ENCODE results near the gene SHISA4. TPM values are rescaled to one million over a fixed set of nuclear protein-coding genes. Genes with fewer than 3 reads are reported as not detected.

SHISA4 gene
- total RNA-seq, 1 donor from 2014 or later = 4.4 TPM

DNA sequence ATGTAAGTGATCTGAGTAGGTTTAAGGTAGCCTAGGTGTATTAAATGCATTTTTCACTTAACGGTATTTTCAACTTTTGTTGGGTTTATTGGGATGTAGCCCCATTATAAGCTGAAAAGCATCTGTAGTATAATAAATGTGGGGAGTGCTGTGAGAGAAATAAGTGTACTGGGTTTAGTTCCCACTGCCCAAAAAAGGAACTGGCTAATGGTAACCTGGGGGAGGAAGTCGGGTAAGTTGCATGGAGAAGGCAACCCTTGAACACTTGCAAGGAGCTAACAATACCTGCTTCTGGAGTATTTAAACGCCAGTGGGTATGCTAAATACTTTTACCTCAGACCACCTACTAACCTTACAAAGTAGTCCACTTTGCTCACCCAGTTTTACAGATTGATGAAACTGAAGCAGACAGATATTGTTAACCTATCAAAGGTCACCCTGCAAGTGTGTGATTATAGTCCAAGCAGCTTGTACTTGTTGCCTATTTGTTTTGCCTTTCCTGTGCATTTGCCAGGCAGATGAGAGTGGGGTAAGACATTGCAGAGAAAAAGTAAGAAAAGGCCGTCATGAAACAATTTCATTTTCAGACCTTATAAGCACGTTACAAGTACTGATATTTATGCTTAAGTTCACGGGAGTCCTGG lies 7.6 kb upstream of the SHISA4 start:
- ATAC-seq = peak; percentile 54

DNA sequence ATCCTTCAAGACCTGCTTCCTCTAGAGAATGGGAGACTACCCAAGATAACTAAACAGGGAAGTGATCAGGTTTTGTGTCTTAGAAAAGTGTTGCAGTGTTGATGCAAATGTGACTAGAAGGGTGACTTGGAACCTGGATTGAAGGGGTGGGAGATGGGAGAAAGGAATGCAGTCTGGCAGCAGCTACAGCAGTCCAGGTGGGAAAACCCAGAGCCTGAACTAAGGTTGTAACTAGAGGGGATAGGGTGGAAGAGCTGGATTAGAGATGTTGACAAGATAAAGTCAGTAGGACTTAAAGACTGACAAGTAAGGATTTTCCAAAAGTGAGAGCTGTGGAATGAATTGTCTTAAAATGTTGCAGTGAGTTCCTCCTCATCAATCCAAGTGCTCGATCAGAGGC lies 7.1 kb upstream of the SHISA4 start:
- DNase-seq (ENCODE audit: low spot score) (no peak), ATAC-seq (no peak)

More for the DNA sequence above, 7.6 kb upstream of the SHISA4 start:
- peak; percentile 11 for DNase-seq (ENCODE audit: low spot score)

DNA sequence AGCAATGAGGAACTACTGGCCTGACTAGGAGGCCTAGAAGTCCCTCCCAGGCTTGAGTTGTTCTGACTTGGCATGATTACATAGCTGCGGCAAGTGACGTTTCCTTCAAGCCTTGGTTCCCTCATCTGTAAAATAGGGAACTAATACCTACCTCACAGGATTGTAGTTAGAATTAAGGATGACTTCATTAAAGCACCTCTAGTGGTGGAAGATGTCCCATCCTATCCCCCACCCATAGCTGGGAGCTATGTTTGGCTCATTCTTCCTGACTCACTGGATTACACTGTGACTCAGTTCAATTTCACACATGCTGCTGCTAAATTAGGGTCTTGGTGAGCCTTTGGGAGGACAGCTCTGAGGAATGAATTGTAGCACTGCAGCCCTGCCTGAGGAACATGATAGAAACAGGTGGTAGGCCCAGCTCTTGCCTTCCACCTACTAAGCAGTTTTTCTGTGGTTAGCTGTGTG lies 6.0 kb upstream of the SHISA4 start:
- no peak for ATAC-seq

DNA sequence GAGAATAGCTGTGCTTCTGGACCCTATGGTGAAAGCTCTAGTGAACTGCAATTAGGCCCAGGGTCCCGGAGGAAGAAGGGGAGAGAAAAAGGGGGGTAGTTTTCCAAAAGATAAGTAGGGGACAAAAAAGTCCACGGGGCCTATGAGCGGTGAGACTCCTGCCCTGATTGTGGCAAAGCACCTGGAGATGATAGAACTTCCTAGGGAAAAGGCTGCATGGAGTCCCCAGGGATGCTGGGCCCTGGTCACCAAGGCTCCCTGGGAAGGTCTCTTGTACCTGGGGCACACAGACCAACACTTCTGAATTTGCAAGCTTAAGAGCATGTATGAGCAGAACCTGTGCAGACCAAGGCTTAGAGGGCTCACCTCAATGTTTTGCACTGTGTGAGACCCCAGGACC lies 5.4 kb upstream of the SHISA4 start:
- peak; percentile 34 for DNase-seq (ENCODE audit: low spot score)

More for the DNA sequence above, 6.0 kb upstream of the SHISA4 start:
- peak; percentile 33 for DNase-seq (ENCODE audit: low spot score)

DNA sequence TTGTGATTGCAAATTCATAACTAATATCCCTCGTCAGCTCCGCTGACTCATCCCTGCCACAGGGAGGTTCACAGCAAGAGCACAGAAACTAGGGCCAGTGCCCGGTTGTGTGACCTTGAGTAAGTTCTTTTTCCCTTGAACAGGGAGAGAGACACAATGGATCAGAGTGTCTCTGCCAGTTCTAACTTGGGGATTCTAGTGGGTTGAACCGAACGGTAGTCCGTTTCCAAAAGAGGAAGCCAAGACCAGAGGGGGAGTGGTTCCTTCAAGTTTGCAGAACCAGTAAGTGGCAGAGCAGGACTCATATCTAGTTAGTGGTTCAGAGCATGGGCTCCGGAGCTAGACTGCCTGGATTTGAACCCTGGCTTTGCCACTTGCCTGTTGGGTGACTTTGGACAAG lies 4.9 kb upstream of the SHISA4 start:
- DNase-seq (ENCODE audit: low spot score) = peak; percentile 42

More for the DNA sequence above, 5.4 kb upstream of the SHISA4 start:
- no peak for ATAC-seq

DNA sequence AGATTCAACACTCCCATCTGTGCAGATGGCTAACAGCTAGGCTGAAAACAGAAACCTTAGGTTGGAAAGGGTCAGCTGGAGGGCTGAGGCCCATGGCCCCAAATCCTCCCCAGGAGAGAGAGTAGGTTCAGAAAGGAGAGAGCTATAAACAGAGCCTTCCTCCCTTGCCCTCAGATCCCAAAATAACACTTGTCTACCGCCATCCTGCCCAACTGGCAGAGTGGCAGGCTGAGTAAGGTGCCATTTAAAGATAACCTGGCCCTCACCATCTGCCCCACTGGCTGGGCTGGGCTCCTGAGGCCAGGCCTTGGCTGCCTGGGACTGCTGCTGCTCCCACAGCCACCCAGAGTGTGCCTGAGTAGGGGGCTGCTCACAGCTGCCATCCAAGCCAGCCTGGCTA lies 4.3 kb upstream of the SHISA4 start:
- peak; percentile 37 for DNase-seq (ENCODE audit: low spot score)
- ATAC-seq = no peak

More for the DNA sequence above, 4.9 kb upstream of the SHISA4 start:
- ATAC-seq = peak; percentile 21

DNA sequence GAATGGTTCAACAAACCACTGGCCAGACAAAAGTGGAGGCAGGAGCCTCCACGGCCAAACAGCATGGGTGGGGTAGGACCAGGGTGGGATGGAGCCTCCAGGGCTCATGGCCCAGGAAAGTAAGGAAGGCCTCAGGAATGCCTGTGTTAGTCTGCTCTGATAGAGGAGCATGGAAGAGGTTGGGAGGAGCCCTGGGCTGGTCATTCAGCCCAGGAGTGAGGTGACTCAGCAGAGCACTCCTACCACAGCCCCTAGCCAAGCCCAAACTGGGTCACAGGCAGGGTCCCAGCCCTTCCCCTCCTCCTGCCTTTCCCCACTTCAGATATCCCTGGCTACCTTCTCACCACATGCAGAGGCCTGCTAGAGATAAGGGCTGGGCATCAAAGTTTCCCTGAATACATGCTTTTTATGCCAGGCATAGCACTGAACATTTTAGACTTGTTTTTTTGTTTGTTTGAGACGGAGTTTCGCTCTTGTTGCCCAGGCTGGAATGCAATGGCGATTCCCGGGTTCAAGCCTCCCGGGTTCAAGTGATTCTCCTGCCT lies 3.1 kb upstream of the SHISA4 start:
- ATAC-seq (no peak), DNase-seq (ENCODE audit: low spot score) (peak; percentile 16)

DNA sequence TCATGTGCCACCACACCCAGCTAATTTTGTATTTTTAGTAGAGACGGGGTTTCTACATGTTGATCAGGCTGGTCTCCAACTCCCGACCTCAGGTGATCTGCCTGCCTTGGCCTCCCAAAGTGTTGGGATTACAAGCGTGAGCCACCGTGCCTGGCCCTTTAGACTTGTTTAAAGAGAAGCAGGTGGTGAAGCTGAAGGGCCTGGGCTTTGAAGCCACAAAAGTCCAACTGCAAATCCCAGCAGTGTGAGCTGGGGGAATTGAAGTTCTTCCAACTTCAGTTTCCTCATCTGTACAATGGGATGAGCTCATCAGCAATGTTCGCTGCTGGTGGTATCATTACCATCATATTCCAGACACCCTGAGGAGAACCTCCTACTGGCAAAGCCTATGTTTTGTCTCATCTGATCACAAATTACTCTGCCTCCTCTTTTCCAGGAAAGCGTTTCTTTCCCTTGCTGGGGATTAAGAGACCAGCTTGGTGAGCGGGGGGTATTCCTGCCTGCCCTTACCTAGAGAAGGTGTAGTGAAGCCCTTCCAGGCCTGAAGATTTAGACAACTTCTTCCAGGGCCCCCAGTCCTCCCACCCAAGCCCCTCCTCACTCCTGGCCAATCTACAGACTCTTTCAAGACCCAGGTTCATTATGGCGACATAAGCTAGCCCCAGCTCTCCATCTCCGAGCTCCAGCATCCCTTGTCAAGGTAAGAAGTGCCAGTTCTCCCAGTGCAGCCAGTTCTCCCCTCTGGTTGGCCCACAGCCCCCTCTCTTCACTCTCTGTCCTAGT lies 2.4 kb upstream of the SHISA4 start:
- DNase-seq (ENCODE audit: low spot score) = no peak
- ATAC-seq = no peak

DNA sequence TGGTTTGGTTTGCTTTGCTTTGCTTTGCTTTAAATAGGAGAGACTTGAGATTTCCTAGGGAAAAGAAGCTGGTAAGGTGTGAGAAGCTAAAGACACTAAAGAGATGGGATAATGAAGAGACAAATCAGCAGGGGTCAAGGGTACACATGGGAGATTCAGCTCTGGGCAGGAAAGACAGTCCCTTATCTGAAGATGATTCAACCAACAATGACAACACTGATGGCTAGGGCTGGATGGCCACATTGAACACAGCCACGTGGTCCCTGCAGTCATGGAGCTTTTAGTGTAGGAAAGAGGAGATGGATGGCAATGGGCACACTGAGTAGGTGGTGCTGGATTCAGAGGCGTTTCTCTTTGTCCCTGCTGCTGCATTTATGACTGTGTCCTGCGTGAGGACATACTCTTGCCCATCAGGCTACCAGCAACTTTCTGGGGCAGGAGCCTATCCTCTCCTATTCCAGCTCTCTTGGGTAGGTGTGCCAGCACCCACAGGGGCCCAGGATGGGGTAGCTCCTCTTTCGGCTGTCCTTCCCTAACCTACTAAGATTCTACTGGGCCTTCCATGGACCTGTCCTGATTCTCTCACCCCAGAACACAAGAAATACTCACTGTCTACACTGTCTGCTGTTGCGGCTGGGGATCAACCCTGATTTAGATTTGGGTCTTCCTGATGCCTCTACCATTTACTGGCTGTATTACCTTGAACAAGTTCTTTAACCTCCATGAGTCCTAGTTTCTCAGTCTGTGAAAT lies 1.4 kb upstream of the SHISA4 start:
- DNase-seq (ENCODE audit: low spot score) = no peak
- no peak for ATAC-seq

DNA sequence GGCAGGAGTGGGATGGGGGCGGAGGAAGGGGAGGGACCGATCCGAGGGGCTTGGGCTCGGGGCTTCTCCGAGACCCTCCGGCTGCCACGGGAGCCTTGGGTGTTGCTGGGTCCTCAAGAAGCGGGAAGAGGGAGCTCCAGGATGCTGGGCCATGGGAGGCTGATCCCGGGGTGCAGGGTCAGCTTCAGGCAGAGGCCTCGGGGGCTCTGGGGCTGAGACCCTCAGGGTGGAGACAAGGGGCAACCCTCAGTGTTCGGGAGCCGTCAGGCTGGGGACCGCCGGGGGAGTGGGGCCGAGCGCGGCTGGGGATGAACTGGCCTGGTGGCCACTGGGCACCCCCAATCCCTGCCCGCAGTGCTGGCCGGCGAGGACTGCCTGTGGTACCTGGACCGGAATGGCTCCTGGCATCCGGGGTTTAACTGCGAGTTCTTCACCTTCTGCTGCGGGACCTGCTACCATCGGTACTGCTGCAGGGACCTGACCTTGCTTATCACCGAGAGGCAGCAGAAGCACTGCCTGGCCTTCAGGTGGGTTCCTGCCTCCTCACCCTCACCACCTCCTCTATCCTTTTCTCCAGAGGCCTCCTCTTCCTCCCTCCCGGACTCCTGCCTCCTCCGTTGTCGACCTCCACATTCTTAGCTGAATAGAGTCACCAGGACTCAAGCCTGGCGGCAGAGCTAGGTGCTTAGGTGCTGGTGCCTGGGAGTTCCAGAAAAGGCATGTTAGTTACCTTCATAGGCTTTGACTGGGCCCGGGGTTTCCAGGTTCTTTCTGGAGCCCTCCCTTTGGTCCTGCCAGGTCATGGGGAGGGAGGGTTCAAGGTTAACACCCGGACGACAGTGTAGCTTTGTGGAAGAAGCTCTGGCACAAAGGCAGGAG lies 631 bp downstream of the SHISA4 start:
- no peak for ATAC-seq
- DNase-seq (ENCODE audit: low spot score) = no peak

DNA sequence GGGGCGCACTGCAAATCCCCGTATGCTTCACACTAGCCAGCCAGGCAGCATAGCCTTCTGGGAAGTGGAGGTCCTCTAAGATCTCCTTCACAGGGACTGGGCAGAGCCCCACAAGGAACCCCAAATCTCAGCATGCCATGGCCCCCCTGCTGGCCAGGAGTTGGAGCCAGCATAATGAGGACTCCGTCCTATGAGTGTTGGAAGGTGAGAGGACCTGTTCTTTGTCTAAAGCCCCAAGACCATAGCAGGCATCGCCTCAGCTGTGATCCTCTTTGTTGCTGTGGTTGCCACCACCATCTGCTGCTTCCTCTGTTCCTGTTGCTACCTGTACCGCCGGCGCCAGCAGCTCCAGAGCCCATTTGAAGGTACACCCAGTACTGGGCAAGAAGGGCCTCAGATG lies 1.5 kb downstream of the SHISA4 start:
- ATAC-seq (no peak), DNase-seq (ENCODE audit: low spot score) (no peak)

DNA sequence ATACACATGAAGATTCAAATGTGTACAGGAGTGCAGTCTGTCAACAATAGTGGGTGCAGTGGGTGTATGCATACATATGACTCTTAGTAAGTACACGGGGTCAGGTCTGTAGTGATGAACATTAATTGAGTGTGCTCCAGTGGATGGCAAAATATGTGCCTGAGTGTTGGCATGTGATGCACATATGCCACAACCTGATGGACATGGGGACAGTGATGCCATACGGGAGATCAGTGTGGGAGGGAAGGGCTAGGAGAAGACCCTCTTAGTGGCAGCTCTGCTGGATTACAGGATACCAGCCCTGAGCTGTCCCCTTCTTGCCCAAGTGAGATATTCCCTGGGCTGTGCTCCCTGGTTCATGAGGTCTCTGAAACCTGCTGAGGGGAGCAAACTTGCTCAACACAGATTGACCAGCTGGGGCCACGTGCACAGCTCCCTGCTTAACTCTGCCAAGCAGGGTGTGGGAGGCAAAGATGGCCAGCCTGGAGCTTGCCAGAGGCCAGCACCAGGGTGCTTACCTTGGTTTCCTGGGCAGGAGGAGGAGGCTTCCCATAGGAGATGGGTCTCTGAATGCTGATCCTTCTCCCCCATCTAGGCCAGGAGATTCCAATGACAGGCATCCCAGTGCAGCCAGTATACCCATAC lies 2.2 kb downstream of the SHISA4 start:
- no peak for DNase-seq (ENCODE audit: low spot score)
- ATAC-seq = no peak

DNA sequence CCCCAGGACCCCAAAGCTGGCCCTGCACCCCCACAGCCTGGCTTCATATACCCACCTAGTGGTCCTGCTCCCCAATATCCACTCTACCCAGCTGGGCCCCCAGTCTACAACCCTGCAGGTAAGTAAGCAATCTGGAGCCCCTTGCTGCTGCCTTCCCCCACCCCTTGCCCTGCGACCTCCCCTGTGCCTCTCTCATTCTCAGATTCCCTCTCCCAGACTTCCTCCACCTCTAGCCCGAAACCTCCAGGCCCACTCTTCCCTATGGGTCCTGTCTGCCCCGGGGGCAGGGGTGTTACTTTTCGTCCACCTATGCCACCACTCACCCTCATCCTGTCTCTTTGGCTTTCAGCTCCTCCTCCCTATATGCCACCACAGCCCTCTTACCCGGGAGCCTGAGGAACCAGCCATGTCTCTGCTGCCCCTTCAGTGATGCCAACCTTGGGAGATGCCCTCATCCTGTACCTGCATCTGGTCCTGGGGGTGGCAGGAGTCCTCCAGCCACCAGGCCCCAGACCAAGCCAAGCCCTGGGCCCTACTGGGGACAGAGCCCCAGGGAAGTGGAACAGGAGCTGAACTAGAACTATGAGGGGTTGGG lies 2.9 kb downstream of the SHISA4 start:
- DNase-seq (ENCODE audit: low spot score) (no peak), ATAC-seq (no peak)

DNA sequence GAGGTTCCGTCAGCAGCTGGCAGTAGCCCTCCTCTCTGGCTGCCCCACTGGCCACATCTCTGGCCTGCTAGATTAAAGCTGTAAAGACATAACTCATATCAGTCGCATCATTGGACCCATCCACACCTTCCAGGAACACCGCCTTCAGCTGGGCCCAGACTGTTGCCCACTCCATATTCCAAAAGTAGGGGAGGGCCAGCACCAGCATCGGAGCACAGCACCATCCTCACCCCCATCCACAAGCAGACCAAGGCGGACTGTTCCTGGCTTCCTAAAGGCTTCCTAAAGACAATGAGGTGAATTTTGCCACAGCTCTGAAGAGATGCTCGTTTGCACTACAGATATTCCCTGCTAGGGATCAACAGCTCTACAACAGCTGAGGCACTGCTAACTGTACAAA lies 3.5 kb downstream of the SHISA4 start:
- DNase-seq (ENCODE audit: low spot score) (no peak), ATAC-seq (no peak)

DNA sequence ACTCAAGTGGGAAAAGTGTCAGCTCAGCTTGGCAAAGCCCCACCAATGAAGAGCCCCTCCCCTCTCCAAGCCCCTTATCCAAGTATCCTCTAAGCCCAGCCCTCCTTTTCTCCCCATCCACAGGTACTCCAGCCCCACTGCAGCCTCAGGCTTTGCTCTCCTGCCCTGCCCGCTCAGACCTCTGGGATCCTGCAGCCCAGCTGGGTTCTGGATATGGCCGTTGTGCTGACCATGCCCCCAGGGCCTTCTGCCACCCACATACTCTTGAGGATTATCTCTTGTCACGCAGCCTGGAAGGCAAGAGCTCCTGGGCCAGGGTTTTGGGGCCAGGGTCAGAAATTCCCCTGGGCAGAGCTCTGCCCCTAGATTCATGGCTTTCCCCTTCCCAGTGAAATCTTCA lies 4.7 kb downstream of the SHISA4 start:
- ATAC-seq (no peak), DNase-seq (ENCODE audit: low spot score) (no peak)

DNA sequence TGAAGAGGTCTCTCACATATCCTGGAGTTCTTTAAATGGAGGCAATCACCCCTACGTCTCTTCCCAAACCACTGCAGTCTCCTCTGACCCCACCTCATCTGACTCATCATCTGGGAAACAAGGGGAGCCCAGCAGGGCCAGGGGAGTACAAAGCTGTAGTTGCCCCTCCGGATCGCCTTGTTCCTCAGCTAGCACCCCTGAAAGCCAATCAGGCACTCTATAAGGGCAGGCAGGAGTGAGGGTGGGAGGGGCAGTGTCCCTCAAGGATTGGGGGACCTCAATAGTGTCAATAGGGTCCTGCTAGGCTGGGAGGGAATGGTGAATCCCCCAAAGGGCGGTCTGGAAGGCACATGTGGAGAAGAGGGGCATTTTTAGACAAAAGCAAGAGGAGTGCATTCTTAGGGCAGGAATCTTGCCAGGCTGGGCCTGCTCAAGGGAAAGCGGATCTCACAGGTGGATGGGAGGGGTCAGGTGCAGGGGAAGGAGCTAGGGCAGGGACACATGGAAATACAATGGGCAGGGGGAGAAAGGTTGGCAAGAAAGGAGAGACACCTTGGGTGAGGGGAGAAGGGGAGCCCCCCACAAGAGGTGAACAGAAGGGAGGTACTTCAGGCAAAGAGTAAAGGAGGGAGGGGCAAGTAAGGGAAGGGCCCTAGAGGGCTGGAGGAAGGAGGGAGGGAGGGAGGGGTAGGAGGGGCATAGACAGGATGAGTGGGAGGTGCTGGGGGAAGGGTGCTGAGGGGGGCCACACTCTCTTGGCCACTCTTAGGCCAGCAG lies 5.8 kb downstream of the SHISA4 start:
- ATAC-seq (no peak), DNase-seq (ENCODE audit: low spot score) (no peak)

DNA sequence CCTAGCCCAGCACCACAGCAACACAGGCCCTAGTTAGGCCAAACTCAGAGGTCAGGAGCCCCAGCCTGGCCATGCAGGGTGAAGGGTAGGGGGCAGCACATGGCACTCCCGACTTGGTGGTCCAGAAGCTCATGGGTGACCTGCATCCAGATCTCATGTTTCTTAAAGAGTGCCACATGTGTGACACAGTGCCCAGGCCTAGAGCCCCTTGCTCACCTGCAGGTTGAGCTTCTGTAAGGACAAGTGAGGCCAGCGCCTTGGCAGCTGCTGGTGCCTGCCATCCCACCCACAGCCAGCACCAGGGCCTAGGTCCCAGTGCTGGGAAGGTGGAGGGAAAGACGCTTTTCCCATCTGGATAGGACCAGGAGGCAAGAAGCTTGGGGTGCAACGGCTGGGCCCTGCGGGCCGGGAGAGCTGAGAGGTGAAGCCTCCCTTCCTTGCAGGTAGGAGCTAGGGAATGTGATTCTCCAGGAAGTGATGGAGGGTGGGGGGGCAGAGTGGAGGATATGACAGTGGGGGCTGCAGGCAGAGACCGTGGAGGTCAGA lies 6.5 kb downstream of the SHISA4 start:
- DNase-seq (ENCODE audit: low spot score) = no peak

More for the DNA sequence above, 6.5 kb downstream of the SHISA4 start:
- ATAC-seq = no peak

All from left lobe of liver (tissue), 2 donors.